Prostate gland (tissue), 2 donors: Measurements from ENCODE around the gene MRPL51. TPM values are rescaled to one million over a fixed set of nuclear protein-coding genes. Genes with fewer than 3 reads are reported as not detected.

Experiments
- DNase-seq: peaks from one replicate; pipeline ENCODE4 v3.0.0-alpha.2; 2019; ENCODE audit warnings: low spot score
- H3K27ac ChIP-seq, 2 donors: fragments of 200-600 bp; sonication (generic); 2 replicates each; pipeline ENCODE4 v1.5.1; 2017 to 2019
- H3K27me3 ChIP-seq: fragments of 200-600 bp; sonication (generic); replicated peaks from 2 replicates; pipeline ENCODE4 v1.5.1; 2019; ENCODE audit not compliant: insufficient read depth
- H3K36me3 ChIP-seq, 2 donors: fragments of 200-600 bp; sonication (generic); 1 replicate in 1 of 2; 2 replicates in 1 of 2; pipeline versions ENCODE4 v1.5.1 to v1.8.1; 2017 to 2019
- H3K4me1 ChIP-seq: fragments of 200-600 bp; sonication (generic); replicated peaks from 2 replicates; pipeline ENCODE4 v1.5.1; 2019
- H3K4me3 ChIP-seq, 2 donors: fragments of 200-600 bp; sonication (generic); 2 replicates each; pipeline ENCODE4 v1.5.1; 2017 to 2019
- H3K9me3 ChIP-seq: fragments of 200-600 bp; sonication (generic); 2 replicates; pipeline ENCODE4 v1.5.1; 2017
- CTCF ChIP-seq, 4 experiments: fragments of 200-600 bp in 2 of 4; fragments of 450-650 bp in 2 of 4; sonication (generic) in 2 of 4; IDR thresholded peaks; 1 replicate in 3 of 4; 2 replicates in 1 of 4; pipeline ENCODE4 v1.5.1; 2016 to 2019; ENCODE audit warnings: antibody characterized with exemption in 4 of 4, mild to moderate bottlenecking in 2 of 4, moderate library complexity in 2 of 4
- POLR2A ChIP-seq: fragments of 450-650 bp; IDR thresholded peaks from one replicate; pipeline ENCODE4 v1.6.1; 2016; ENCODE audit warnings: antibody characterized with exemption, mild to moderate bottlenecking
- POLR2AphosphoS5 ChIP-seq: sonication (generic); formaldehyde crosslinking; IDR thresholded peaks from one replicate; pipeline ENCODE4 v1.6.1; 2017; ENCODE audit warnings: antibody characterized with exemption
- WGBS: methylation state at CpG from one replicate; pipeline ENCODE4 v1.1.5; 2018; 5-methylcytosine and 5-hydroxymethylcytosine counted together
- intact Hi-C: fragments of 100-400 bp; cut with DNase I; formaldehyde crosslinking; loops from one replicate; pipeline ENCODE4 v1.14.2; 2022
- total RNA-seq, 2 donors: library from RNA; depleted of rRNA; stranded (reverse); fragments of >200 nt; gene quantifications; one replicate each; pipeline ENCODE4 v1.1.0, GENCODE V29; 2016

MRPL51 gene
- total RNA-seq, 2 donors from 2014 or later = 70.3 to 80.2 TPM

- Histone ChIP-seq H3K9me3 (no peaks in the 10 kb centered on the region), H3K27ac (peak overlapping the region; percentile 90 to 93), H3K36me3 (peaks cover 11 to 33% of the 10 kb centered on the region in 2 donors), H3K4me3 (no peak overlapping the region), H3K27me3 (no peaks in the 10 kb centered on the region), H3K4me1 (peaks cover 12% of the 10 kb centered on the region)
- intact Hi-C loops = no loop called here
- no peak for TF ChIP-seq CTCF (IDR thresholded peaks at IDR 0.05)
- TF ChIP-seq POLR2AphosphoS5 = peak; percentile 36
- TF ChIP-seq POLR2A = no peak
- 17% methylated on average over 20 of the region's 20 CpGs for WGBS
- no peak for DNase-seq
Measured at GRCh38 chr12:6532051-6532926, 39.2 kb upstream of the MRPL51 start.

GRCh38 chr12:6530576-6531260 is 37.7 kb upstream of the MRPL51 start:
- Histone ChIP-seq H3K36me3 (peaks cover 14 to 35% of the 10 kb centered on the region in 2 donors), H3K4me3 (no peak overlapping the region), H3K27me3 (no peaks in the 10 kb centered on the region), H3K27ac (no peak overlapping the region), H3K9me3 (no peaks in the 10 kb centered on the region), H3K4me1 (peaks cover 9% of the 10 kb centered on the region)
- intact Hi-C loops = no loop called here
- no peak for DNase-seq
- WGBS = 93% methylated on average over 18 of the region's 18 CpGs
- no peak for TF ChIP-seq CTCF (IDR thresholded peaks at IDR 0.05)
- no peak for TF ChIP-seq POLR2A
- TF ChIP-seq POLR2AphosphoS5 = no peak

- intact Hi-C loops = no loop called here
- Histone ChIP-seq H3K9me3 (no peaks in the 10 kb centered on the region), H3K4me3 (no peak overlapping the region), H3K36me3 (peaks cover 14 to 41% of the 10 kb centered on the region in 2 donors), H3K4me1 (peaks cover 6% of the 10 kb centered on the region), H3K27ac (no peak overlapping the region), H3K27me3 (no peaks in the 10 kb centered on the region)
- 81% methylated on average over 9 of the region's 9 CpGs for WGBS
- no peak for TF ChIP-seq POLR2A
- TF ChIP-seq POLR2AphosphoS5 = no peak
- no peak for TF ChIP-seq CTCF (IDR thresholded peaks at IDR 0.05)
- no peak for DNase-seq
Measured at GRCh38 chr12:6529291-6529737, 36.3 kb upstream of the MRPL51 start.

DNA sequence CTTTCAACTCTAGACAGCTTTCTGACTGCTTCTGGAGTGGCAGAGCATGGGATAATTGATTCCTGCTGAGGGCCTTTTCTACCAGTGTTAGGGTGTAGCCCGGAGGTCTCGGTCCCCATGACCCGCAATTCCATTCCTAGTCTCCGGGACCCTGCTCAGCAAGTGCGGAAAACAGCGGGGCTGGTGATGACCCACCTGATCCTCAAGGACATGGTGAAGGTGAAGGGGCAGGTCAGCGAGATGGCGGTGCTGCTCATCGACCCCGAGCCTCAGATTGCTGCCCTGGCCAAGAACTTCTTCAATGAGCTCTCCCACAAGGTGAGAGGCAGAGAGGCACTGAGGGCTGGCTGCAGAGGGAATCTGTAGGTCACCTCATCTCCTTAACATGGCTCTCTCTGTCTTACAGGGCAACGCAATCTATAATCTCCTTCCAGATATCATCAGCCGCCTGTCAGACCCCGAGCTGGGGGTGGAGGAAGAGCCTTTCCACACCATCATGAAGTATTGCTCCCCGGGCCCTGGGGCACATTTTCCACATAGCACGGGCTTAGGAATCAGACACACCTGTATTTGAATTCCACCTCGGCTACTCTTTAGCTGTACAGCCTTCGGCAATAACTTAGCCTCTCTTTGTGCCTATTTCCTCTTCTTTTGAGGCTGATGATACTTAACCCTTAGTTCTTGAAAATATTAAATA is 35.6 kb upstream of the MRPL51 start:
- H3K27me3 ChIP-seq = no peaks in the 10 kb centered on the region
- TF ChIP-seq POLR2AphosphoS5 (no peak), CTCF (IDR thresholded peaks at IDR 0.05) (no peak), POLR2A (no peak)
- no peak overlapping the region for H3K27ac ChIP-seq
- intact Hi-C loops = no loop called here
- H3K4me1 ChIP-seq = peaks cover 6% of the 10 kb centered on the region
- peaks cover 14 to 46% of the 10 kb centered on the region in 2 donors for H3K36me3 ChIP-seq
- DNase-seq = no peak
- 75% methylated on average over 17 of the region's 17 CpGs for WGBS
- no peak overlapping the region for H3K4me3 ChIP-seq
- no peaks in the 10 kb centered on the region for H3K9me3 ChIP-seq
